ENCODE measurements around the gene STIM1. TPM values are rescaled to one million over a fixed set of nuclear protein-coding genes. Genes with fewer than 3 reads are reported as not detected.
A peak's percentile ranks its signal among the peaks of the same experiment; 100 is the strongest.
"Not testable (repeated sequence)": the region's sequence is repeated elsewhere in the genome, so short reads cannot be mapped to it uniquely, and the experiment has no call there.

STIM1 gene
- total RNA-seq, 1 experiment from 2014 or later = 35.6 TPM

DNA sequence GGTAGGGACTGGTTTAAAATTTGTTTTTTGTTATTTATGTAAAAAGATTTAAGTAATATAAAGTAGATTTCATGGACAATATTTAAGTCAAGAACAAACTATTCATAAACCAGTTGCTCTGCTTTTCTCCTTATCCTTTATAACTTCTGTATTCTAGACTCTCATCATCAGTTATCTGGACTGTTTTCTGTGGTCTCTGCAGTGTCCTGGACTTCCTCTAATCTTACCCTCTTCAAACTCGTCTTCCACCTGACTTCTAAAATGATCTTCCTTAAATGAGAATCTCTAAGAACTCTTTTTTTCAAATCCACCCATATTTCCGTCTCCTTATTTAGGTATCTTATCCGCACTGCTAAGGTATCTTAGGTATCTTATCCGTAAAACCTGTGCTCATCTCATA is 247.2 kb downstream of the STIM1 start:
- DNase-seq (ENCODE audit: low read depth) = no peak

DNA sequence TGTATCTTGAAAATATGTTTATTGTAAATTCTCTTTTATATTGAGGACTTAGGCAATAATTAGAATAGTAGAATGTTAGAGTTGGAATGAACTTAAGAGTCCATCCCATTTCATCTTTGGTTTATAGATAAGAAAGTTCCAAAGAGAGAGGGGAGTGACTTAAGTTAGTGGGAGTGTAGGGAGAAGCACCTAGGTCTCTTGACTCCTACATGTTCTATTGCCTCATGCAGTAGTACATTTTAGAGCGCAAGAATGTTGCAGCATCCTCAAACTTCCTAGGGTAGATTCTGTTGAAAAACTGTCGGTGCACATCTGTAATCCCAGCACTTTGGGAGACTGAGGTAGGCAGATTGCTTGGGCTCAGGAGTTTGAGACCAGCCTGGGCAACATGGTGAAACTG is 247.8 kb downstream of the STIM1 start:
- no peak for DNase-seq (ENCODE audit: low read depth)

DNA sequence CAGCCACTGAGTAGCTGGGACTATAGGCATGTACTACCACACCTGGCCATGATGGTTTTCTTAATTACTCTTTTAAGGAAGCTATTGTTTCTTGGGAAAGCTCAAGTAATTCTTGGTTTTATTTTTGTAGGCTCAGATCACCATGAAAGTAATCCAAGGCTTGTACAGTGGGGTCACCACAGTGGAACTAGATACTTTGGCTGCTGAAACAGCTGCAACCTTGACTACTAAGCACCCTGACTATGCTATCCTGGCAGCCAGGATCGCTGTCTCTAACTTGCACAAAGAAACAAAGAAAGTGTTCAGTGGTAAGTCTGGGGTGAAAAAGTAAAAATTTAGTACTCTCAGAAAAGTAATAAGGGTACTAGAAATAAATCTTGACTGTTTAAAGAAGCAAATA is 250.5 kb downstream of the STIM1 start:
- no peak for DNase-seq (ENCODE audit: low read depth)

DNA sequence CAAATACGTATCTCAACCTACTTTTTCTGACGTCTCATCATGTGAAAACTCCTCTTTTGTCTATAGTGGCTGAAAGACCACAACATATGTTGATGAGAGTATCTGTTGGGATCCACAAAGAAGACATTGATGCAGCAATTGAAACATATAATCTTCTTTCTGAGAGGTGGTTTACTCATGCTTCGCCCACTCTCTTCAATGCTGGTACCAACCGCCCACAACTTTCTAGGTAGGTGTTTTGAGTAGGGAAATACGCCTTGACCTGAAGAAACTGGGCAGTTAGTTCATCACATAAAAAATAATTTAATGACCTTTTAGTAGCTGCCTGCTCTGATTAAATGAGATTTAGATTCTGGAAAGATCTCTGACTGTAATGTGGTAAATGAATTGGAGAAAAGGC is 256.4 kb downstream of the STIM1 start:
- no peak for DNase-seq (ENCODE audit: low read depth)

DNA sequence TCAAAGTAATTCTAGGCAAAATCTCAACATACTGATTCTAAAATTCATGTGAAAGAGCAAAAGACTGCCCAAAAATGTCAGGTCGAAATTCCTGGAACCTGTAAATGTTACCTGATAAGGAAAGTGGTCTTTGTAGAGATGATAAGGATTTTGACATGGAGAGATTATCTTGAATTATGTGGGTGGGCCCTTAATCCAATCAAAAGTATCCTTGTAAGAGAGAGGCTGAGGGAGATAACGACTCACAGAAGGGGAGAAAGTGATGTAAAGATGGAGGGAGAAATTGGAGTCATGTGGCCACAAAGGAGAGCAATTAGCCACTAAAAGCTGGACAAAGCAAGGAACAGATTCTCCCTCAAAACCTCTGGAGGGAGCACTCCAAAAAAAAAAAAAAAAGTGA is 259.7 kb downstream of the STIM1 start:
- no peak for DNase-seq (ENCODE audit: low read depth)

DNA sequence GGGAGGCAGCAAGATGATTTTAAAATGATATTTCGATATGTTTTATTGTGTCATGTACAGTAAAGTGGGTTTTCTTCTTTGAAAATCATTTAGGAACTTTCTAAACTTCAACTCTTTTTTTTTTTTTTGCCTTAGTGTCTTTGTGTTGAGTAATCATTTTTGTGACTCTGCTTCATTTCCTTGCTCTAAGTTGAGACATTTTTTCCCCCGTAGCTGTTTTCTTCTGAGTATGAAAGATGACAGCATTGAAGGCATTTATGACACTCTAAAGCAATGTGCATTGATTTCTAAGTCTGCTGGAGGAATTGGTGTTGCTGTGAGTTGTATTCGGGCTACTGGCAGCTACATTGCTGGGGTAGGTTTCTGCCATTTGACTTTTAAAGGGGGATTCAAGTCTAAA is 262.6 kb downstream of the STIM1 start:
- DNase-seq (ENCODE audit: low read depth) = no peak

DNA sequence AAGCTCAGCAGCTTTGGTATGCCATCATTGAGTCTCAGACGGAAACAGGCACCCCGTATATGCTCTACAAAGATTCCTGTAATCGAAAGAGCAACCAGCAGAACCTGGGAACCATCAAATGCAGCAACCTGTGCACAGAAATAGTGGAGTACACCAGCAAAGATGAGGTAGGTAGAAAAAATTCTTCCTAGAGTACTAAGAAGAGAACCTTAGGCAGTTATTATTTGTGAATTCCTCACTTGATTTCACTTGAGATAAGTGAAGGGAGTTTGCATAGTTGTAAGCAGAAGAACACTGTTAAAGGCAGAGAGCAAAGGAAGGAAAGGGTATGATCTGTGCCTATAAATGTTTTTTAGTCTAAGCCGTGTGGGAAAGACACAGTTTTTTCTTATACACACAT is 267.8 kb downstream of the STIM1 start:
- DNase-seq (ENCODE audit: low read depth) = no peak

DNA sequence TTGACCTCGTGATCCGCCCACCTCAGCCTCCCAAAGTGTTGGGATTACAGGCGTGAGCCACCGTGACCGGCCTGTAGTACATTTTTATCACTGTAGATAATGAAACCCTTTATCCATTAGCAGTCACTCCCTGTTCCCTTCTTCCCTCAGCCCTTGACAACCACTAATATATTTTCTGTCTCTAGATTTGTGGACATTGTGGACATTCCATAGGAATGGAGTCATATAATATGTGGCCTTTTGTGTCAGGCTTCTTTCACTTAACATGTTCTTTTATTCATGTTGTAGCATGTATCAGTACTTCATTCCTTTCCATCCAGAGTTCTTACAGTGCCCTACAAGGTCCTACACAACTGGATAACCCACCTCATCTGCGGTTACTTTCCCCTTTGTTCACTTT is 269.7 kb downstream of the STIM1 start:
- peak; percentile 46 for DNase-seq (ENCODE audit: low read depth)

DNA sequence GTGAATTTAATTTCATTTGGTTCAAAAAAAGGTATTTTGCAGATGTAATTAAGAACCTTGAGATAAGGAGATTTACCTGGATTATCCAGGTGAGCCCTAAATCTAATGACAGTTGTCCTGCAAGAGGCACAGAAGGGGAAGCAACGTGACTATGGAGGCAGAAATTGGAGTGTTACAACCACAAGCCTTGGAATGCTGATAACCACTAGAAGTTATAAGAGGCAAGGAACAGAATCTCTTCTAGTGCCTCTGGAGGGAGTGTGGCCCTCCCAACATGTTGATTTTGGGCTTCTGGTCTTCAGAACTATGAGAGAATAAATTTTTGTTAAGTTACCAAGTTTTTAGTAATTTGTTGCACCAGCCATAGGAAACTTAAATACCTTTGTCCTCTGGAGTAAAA is 271.9 kb downstream of the STIM1 start:
- DNase-seq (ENCODE audit: low read depth) = no peak

DNA sequence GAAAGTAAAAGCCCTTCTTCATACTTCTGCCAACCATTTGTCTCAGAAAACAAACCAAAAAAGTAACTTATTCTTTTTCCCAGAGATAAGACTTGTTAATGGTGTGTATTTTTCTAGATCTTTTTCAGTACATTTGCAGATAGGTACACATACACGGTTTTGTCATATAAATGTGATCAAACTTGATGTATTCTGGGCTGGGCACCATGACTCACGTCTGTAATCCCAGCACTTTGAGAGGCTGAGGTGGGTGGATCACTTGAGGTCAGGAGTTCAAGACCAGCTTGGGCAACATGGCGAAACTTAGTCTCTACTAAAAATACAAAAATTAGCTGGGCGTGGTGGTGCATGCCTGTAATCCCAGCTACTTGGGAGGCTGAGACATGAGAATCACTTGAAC is 274.8 kb downstream of the STIM1 start:
- DNase-seq (ENCODE audit: low read depth) = not testable (repeated sequence)

DNA sequence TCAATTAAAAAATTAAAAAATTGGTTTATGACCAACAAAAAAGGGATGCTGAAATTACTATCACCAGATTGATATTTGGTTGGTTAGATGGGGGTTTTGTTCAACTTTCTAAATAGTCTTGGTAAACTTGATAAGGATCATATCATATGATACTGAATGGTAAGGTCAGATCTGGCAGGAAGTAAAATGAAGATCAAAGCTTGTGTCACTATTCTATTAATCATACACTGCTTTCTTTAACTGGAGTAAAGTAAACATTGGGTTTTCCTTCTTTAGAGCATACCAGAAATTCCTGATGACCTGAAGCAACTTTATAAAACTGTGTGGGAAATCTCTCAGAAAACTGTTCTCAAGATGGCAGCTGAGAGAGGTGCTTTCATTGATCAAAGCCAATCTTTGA is 279.3 kb downstream of the STIM1 start:
- DNase-seq (ENCODE audit: low read depth) = peak; percentile 87

DNA sequence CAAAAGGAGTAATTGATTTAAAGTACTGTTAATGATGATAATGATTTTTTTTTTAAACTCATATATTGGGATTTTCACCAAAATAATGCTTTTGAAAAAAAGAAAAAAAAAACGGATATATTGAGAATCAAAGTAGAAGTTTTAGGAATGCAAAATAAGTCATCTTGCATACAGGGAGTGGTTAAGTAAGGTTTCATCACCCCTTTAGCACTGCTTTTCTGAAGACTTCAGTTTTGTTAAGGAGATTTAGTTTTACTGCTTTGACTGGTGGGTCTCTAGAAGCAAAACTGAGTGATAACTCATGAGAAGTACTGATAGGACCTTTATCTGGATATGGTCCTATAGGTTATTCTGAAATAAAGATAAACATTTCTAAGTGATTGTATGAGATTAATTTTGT is 283.0 kb downstream of the STIM1 start:
- no peak for DNase-seq (ENCODE audit: low read depth)

DNA sequence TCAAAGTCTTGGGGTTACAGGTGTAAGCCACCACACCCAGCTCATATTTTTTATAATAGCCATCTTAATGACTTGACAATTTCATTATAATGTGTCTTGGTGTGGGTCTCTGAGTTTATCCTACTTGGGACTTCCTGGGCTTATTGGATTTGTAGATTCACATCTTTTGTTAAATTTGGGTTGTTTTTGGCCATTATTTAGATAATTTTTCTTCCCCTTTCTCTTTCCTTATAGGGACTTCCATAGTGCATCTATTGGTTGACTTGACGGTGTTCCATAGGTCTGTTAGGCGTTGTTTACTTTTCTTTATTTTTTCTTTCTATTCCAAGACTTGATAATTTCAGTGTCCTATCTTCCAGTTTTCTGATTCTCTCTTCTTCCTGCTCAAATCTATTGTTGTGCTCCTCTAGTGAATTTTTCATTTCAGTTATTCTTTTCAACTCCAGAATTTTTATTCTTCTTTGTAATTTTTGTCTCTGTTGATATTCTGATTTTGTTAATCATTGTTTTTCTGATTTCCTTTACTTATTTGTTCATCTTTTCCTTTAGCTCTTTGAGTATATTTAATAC is 284.7 kb downstream of the STIM1 start:
- DNase-seq (ENCODE audit: low read depth) = no peak

Other genes starting within 250 kb of the STIM1 start
- gene ART5, start 213.7 kb upstream of the STIM1 start, total RNA-seq (2014; rRNA removed; shearing (Covaris generic)) = not detected in 2 replicates
- not detected in 2 replicates for gene ART1, start 210.5 kb upstream of the STIM1 start, total RNA-seq (2014; rRNA removed; shearing (Covaris generic))
- gene CHRNA10, start 184.3 kb upstream of the STIM1 start, total RNA-seq (2014; rRNA removed; shearing (Covaris generic)) = 0.86 and 0.94 TPM in 2 replicates
- 110 and 133 TPM in 2 replicates for gene NUP98, start 58.1 kb upstream of the STIM1 start, total RNA-seq (2014; rRNA removed; shearing (Covaris generic))
- gene PGAP2, start 47.1 kb upstream of the STIM1 start, total RNA-seq (2014; rRNA removed; shearing (Covaris generic)) = 12.4 and 13.9 TPM in 2 replicates
- 46.6 and 67.0 TPM in 2 replicates for gene RHOG, start 14.7 kb upstream of the STIM1 start, total RNA-seq (2014; rRNA removed; shearing (Covaris generic))
- 174 and 250 TPM in 2 replicates for gene RRM1, start 239.1 kb downstream of the STIM1 start, total RNA-seq (2014; rRNA removed; shearing (Covaris generic))

All from M059J (cell line).